ENCODE data around the gene FCHO2.
"Not testable (repeated sequence)": the region's sequence is repeated elsewhere in the genome, so short reads cannot be mapped to it uniquely, and the experiment has no call there.

Gene FCHO2, protein sequence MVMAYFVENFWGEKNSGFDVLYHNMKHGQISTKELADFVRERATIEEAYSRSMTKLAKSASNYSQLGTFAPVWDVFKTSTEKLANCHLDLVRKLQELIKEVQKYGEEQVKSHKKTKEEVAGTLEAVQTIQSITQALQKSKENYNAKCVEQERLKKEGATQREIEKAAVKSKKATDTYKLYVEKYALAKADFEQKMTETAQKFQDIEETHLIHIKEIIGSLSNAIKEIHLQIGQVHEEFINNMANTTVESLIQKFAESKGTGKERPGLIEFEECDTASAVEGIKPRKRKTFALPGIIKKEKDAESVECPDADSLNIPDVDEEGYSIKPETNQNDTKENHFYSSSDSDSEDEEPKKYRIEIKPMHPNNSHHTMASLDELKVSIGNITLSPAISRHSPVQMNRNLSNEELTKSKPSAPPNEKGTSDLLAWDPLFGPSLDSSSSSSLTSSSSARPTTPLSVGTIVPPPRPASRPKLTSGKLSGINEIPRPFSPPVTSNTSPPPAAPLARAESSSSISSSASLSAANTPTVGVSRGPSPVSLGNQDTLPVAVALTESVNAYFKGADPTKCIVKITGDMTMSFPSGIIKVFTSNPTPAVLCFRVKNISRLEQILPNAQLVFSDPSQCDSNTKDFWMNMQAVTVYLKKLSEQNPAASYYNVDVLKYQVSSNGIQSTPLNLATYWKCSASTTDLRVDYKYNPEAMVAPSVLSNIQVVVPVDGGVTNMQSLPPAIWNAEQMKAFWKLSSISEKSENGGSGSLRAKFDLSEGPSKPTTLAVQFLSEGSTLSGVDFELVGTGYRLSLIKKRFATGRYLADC

DNA sequence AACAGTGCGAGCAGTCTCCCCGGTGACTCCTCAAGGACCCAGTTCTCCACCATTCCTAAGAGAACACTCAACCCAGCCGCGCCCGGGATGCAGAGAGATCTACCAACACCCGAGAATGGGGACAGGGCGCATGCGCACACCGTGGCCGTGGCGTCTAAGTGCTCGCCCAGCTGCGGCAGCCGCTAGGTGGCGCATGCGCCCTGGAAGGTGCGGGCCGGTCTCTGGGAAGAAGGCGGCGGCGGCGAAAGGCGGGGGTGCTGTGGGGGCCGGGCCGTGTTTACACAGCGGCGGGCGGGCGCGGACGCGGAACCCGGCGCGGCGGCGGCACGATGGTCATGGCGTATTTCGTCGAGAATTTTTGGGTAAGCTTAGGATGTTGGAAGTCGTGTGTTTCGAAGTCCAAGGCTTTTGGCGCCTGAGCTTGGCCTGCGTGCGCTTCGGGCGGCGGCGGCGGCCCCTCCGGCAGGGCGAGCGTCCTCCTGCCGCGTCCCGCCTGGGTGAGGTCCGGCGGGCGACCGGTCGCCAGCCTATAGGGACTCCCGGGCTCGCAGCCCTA, at the start of gene FCHO2:
Gene FCHO2 (plus strand): TSS at position 274 of the 556 bp plus-strand sequence. CDS start 56 bp downstream, at position 330.
- Histone ChIP-seq H3K9me3 (ENCODE audit: control insufficient read depth, insufficient read depth, low read length) (no peaks in the 10 kb centered on the region), H3K36me3 (ENCODE audit: insufficient read depth, low read length) (no peaks in the 10 kb centered on the region), H3K9ac (ENCODE audit: low read depth, low read length) (peak within 1 kb of the TSS; percentile 97), H3K4me1 (ENCODE audit: insufficient read depth, low read length) (no peaks in the 10 kb centered on the region; the same call in 1 of the 2 replicates)

DNA sequence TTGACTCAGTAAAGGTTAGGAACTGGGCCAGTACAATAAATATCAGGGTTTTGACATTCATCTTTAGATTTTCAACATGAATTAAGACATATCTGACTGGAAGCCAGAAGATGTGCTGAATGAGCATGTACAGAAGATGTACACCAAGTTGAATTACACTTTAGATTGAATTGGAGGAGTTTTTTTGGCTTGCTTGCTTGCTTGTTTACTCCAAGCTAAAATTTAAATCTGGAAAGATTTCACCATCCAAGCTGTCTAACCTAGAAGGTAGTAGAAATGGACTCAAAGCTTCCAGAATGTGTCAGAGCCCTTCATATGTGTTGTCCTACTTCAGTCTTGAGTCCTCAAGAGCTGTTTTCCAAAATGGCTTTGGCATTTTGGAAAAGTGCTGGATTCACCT, 49.0 kb upstream of the FCHO2 start:
- no peaks in the 10 kb centered on the region for H3K4me1 ChIP-seq (ENCODE audit: insufficient read depth, low read length)
- H3K9me3 ChIP-seq (ENCODE audit: control insufficient read depth, insufficient read depth, low read length): no peaks in the 10 kb centered on the region
- H3K9ac ChIP-seq (ENCODE audit: low read depth, low read length): no peak overlapping the region
- H3K36me3 ChIP-seq (ENCODE audit: insufficient read depth, low read length): peaks cover 15% of the 10 kb centered on the region

DNA sequence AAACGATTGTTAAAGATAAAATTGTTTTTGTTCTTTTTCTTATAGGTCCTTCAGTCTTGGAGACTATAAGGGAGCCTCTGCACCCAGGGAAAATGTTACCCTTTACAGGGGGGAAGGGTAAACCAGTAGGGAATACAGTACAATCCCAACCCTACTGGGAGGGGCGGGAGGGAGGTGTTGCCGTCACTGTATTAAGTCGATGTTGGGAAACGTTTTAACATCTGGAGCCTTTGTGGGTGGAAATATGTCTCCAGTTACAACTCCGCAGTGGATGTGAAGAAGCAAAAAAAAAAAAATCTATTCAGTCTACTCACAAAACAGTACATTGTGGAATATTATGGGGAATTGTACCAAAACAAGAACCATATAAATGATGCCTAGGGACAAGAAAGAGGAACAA, 47.2 kb upstream of the FCHO2 start:
- H3K9me3 ChIP-seq (ENCODE audit: control insufficient read depth, insufficient read depth, low read length): no peaks in the 10 kb centered on the region
- no peaks in the 10 kb centered on the region for H3K4me1 ChIP-seq (ENCODE audit: insufficient read depth, low read length)
- peaks cover 12% of the 10 kb centered on the region for H3K36me3 ChIP-seq (ENCODE audit: insufficient read depth, low read length)
- no peak overlapping the region for H3K9ac ChIP-seq (ENCODE audit: low read depth, low read length)

DNA sequence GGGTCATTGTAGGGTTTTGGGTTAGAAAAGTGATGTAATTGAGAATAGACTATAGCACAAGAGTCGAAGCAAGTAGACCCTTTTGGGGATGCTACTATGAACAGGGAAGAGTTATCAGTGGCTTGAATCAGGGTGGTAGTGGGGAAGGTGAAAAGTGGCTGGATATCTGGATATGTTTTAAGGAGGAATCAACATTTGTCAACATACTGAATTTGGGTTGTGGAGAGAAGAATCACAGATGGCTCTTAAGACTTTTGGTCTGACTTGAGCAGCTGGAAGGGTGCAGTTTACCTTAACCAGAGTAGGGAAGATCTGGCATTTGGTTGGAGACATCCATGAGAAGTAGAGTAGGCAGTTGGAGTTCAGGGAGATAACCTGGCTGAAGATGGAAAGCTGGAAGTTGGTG, 38.5 kb upstream of the FCHO2 start:
- Histone ChIP-seq H3K4me1 (ENCODE audit: insufficient read depth, low read length) (peaks cover 4% of the 10 kb centered on the region; the same call in 1 of the 2 replicates), H3K36me3 (ENCODE audit: insufficient read depth, low read length) (no peaks in the 10 kb centered on the region), H3K9me3 (ENCODE audit: control insufficient read depth, insufficient read depth, low read length) (no peaks in the 10 kb centered on the region), H3K9ac (ENCODE audit: low read depth, low read length) (no peak overlapping the region)

DNA sequence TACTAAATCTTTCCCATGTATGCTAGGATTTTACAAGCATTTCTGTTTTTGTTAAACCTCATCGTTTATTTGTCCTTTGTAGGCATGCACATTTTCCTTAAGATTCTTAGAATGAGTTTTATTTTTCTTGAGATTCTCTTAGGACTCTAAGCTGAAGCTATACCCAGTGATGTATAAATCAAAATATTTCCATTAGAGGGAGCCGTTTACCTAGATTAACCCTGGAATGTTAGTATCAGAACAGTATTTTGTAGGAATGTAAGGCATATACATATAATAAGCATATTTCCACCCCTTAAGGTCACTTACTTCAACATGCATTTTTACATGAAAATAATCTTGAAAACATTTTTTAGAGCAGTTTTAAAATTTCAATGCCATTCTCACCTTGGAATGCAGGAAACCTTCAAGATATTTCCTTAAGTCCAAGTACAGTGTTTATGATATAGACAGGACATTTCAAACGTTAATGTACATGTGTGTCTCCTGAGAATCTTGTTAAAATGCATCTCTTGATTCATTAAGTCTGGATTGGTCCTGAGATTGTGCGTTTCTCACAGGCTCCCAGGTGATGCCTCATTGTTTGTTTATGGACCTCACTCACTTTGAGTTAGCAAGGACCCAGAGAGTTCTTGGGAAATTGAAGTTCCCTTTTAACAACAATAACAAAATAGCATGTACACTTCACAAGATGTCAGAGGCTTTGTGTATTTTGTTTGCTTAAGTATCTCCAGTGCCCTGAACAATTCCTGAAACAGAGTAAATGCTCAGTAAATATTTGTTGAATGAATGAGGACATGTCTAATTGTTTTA, 34.9 kb upstream of the FCHO2 start:
- Histone ChIP-seq H3K9ac (ENCODE audit: low read depth, low read length) (no peak overlapping the region), H3K36me3 (ENCODE audit: insufficient read depth, low read length) (no peaks in the 10 kb centered on the region), H3K9me3 (ENCODE audit: control insufficient read depth, insufficient read depth, low read length) (no peaks in the 10 kb centered on the region), H3K4me1 (ENCODE audit: insufficient read depth, low read length) (peaks cover 4% of the 10 kb centered on the region; the same call in 1 of the 2 replicates)

DNA sequence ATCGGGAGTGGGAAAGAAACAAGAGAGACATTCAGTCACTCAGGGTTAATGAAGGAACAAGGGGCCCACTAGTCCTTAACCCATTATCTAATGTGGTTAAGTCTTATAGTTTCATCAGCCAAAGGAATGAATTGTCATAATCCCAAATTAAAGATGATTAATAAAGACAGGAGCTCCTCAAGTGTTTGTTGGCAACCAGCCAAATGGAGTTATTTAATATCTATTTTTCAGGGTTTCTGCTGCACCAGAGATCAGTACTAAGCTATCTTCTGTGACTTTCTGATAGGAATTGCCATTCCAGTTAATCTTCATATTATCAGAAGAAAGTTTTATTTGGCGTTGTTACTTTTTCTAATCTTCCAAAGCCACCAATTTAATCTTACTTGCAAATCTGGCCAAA, 34.0 kb upstream of the FCHO2 start:
- H3K4me1 ChIP-seq (ENCODE audit: insufficient read depth, low read length): peaks cover 4% of the 10 kb centered on the region; the same call in 1 of the 2 replicates
- no peaks in the 10 kb centered on the region for H3K9me3 ChIP-seq (ENCODE audit: control insufficient read depth, insufficient read depth, low read length)
- H3K9ac ChIP-seq (ENCODE audit: low read depth, low read length): no peak overlapping the region
- no peaks in the 10 kb centered on the region for H3K36me3 ChIP-seq (ENCODE audit: insufficient read depth, low read length)

DNA sequence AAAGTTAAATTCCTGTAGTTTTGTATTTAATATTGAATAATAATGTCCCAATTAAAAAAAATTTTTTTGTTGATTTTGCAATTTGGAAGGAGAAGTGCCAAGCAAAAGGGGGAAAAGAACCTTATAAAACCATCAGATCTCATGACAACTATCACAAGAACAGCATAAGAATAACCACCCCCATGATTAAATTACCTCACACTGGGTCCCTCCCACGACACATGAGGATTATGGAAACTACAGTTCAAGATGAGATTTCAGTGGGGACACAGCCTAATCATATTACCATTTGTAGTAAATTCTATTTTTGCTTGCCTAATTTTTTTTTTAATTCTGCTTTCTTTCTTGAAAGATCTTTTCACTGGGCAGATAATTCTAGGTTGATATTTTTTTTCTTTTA, 33.4 kb upstream of the FCHO2 start:
- Histone ChIP-seq H3K9ac (ENCODE audit: low read depth, low read length) (no peak overlapping the region), H3K4me1 (ENCODE audit: insufficient read depth, low read length) (peaks cover 4% of the 10 kb centered on the region; the same call in 1 of the 2 replicates), H3K36me3 (ENCODE audit: insufficient read depth, low read length) (no peaks in the 10 kb centered on the region), H3K9me3 (ENCODE audit: control insufficient read depth, insufficient read depth, low read length) (no peaks in the 10 kb centered on the region)

DNA sequence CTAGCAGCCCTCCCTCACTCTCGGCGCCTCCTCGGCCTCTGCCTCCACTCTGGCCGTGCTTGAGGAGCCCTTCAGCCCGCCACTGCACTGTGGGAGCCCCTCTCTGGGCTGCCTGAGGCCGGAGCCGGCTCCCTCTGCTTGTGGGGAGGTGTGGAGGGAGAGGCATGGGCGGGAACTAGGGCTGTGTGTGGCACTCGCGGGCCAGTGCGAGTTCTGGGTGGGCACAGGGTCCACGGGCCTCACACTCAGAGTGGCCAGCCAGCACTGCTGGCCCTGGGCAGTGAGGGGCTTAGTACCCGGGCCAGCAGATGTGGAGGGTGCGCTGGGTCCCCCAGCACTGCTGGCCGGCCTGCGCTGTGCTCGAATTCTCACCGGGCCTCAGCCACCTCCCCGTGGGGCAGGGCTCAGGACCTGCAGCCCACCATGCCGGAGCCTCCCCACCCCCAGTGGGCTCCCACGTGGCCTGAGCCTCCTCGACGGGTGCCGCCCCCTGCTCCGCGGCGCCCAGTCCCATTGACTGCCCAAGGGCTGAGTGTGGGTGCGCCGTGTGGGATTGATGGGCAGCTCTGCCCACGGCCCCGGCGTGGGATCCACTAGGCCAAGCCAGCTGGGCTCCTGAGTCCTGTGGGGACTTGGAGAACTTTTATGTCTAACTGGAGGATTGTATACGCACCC, 30.4 kb upstream of the FCHO2 start:
- Histone ChIP-seq H3K9me3 (ENCODE audit: control insufficient read depth, insufficient read depth, low read length) (no peaks in the 10 kb centered on the region), H3K36me3 (ENCODE audit: insufficient read depth, low read length) (no peaks in the 10 kb centered on the region), H3K4me1 (ENCODE audit: insufficient read depth, low read length) (peaks cover 4% of the 10 kb centered on the region; the same call in 1 of the 2 replicates), H3K9ac (ENCODE audit: low read depth, low read length) (no peak overlapping the region)

DNA sequence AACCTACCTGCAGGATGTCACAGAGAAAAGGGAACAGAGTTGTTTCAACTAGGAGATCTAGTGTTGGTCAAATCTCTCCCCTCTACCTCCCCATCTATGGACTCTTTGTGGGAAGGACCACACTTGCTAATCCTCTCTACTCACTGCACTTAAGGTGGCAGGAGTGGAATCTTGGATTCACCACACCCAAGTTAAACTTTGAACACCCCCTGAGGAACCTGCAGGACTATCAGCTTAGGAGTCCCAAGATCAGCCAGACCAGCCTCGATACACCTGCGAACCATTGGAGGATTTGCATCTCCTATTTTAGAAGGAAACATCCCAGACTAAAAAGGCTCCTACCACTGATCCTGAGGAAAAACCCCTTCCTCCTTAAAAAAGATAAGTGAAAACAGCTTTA, 23.2 kb upstream of the FCHO2 start:
- not testable (repeated sequence) for H3K4me1 ChIP-seq (ENCODE audit: insufficient read depth, low read length); H3K36me3 ChIP-seq (ENCODE audit: insufficient read depth, low read length); H3K9me3 ChIP-seq (ENCODE audit: control insufficient read depth, insufficient read depth, low read length); H3K9ac ChIP-seq (ENCODE audit: low read depth, low read length)

DNA sequence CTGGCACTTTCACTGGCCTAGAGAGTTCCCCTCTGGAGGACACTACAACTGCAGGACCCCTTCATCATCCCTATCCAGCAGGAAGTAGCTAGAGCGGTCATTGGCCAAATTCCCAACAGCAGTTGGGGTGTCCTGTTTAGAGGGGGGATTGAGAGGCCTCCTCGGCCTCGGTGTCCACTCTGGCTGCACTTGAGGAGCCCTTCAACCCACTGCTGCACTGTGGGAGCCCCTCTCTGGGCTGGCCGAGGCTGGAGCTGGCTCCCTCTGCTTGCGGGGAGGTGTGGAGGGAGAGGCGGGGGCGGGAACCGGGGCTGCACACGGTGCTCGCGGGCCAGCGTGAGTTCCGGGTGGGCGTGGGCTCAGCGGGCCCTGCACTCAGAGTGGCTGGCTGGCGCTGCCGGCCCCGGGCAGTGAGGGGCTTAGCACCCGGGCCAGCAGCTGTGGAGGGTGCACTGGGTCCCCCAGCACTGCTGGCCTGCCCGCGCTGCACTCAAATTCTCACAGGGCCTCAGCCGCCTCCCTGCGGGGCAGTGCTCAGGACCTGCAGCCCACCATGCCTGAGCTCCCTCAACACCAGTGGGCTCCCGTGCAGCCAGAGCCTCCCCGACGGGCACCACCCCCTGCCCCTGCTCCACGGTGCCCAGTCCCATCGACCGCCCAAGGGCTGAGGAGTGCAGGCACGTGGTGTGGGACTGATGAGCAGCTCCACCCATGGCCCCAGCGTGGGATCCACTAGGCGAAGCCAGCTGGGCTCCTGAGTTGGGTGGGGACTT, 20.7 kb upstream of the FCHO2 start:
- not testable (repeated sequence) for H3K36me3 ChIP-seq (ENCODE audit: insufficient read depth, low read length); H3K9ac ChIP-seq (ENCODE audit: low read depth, low read length); H3K4me1 ChIP-seq (ENCODE audit: insufficient read depth, low read length); H3K9me3 ChIP-seq (ENCODE audit: control insufficient read depth, insufficient read depth, low read length)

DNA sequence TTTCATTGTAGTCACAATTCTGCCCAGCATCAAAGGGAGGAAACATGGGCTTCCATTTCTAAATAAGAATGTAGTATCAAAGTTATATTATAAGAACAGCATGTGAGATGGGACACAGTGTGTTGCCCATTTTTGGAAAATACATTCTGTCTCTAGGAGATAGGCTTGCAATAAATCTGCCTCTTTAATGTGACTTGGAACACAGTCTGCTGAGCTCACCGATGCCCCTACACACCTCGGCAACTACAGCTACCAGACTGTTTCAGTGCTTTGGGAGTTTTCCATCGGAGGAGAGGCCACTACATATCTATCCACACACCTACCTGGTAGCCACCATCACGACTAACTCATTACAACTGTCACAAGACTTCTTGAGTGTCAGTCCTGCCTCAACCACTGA, 18.9 kb upstream of the FCHO2 start:
- H3K9ac ChIP-seq (ENCODE audit: low read depth, low read length): no peak overlapping the region
- H3K4me1 ChIP-seq (ENCODE audit: insufficient read depth, low read length): no peaks in the 10 kb centered on the region
- no peaks in the 10 kb centered on the region for H3K36me3 ChIP-seq (ENCODE audit: insufficient read depth, low read length)
- 0 out of 2 replicates have a peak, but pooled peaks cover 4% of the 10 kb centered on the region for H3K9me3 ChIP-seq (ENCODE audit: control insufficient read depth, insufficient read depth, low read length)

DNA sequence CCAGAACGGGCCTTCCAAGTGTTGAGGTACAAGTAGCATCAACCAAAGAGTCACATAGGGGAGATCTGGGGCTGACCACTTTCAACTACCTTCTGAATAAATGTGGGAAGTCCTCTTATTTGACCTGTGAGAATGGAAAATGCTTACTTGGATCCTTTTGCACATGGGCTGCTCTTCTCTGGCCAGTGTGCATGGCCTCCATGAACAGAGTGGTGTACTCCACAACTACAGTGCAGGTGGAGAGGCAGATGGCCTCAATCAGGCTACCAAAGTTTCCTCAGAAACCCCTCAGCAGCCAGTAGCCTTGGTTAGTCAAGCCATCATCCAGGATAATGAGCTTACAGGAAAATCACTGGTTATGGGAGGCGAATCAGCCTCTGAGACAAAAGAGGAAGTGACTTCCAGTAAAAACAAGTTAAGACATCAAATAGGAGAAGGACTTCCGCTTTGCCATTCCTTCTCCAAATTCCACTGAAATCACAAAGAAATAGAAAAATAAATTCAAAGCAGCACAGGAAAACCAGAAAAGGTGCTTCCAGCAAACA, 18.3 kb upstream of the FCHO2 start:
- 0 out of 2 replicates have a peak, but pooled peaks cover 4% of the 10 kb centered on the region for H3K9me3 ChIP-seq (ENCODE audit: control insufficient read depth, insufficient read depth, low read length)
- H3K36me3 ChIP-seq (ENCODE audit: insufficient read depth, low read length): no peaks in the 10 kb centered on the region
- no peak overlapping the region for H3K9ac ChIP-seq (ENCODE audit: low read depth, low read length)
- H3K4me1 ChIP-seq (ENCODE audit: insufficient read depth, low read length): no peaks in the 10 kb centered on the region

DNA sequence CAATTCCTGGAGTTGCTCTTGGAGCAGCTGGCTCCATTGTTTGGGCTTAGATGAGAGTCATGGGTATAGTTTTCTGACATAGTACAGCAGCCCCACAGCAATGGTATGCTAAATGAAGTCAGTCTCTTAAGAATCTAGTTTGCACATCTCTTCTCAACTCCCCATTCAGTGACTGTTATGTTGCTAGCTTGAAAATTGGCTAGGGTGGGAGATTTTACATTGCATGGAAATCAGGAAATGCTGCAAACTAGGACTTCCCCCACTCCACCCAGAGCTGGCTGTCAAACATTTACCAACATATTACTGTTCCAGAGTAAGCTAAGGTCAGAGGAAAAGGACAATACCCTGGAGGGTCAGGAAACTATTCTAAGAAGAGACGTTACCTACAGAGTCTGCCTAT, 17.6 kb upstream of the FCHO2 start:
- Histone ChIP-seq H3K4me1 (ENCODE audit: insufficient read depth, low read length) (no peaks in the 10 kb centered on the region), H3K36me3 (ENCODE audit: insufficient read depth, low read length) (no peaks in the 10 kb centered on the region), H3K9ac (ENCODE audit: low read depth, low read length) (no peak overlapping the region), H3K9me3 (ENCODE audit: control insufficient read depth, insufficient read depth, low read length) (0 out of 2 replicates have a peak, but pooled peaks cover 4% of the 10 kb centered on the region)
